HFFc6 (cell line): ENCODE measurements around the gene FAM120A. TPM values are rescaled to one million over a fixed set of nuclear protein-coding genes. Genes with fewer than 3 reads are reported as not detected.
A peak's percentile ranks its signal among the peaks of the same experiment; 100 is the strongest.

Experiments used
- DNase-seq: peaks from one replicate; pipeline ENCODE4 v3.0.0-alpha.2; 2018
- H3K27ac Mint-ChIP-seq: 2 replicates; pipeline ENCODE4 v1.8.0; 2020; ENCODE audit warnings: mild to moderate bottlenecking, mixed read lengths
- H3K27me3 Mint-ChIP-seq: 2 replicates; pipeline ENCODE4 v1.8.0; 2021; ENCODE audit warnings: mild to moderate bottlenecking, moderate library complexity, mixed read lengths; ENCODE audit not compliant: insufficient read depth
- H3K36me3 Mint-ChIP-seq: 2 replicates; pipeline ENCODE4 v1.8.0; 2021; ENCODE audit warnings: low read depth, mixed read lengths
- H3K4me1 Mint-ChIP-seq: 2 replicates; pipeline ENCODE4 v1.8.0; 2020; ENCODE audit warnings: low read depth, mixed read lengths
- H3K4me3 Mint-ChIP-seq: 2 replicates; pipeline ENCODE4 v1.8.0; 2020; ENCODE audit warnings: mild to moderate bottlenecking, moderate library complexity, mixed read lengths
- H3K9me3 Mint-ChIP-seq: 2 replicates; pipeline ENCODE4 v1.8.0; 2020; ENCODE audit warnings: mild to moderate bottlenecking, mixed read lengths
- CTCF ChIP-seq: fragments of 200-600 bp; sonication (generic); IDR thresholded peaks from 2 replicates; pipeline ENCODE4 v1.5.0; 2021; ENCODE audit warnings: antibody characterized with exemption, mild to moderate bottlenecking
- total RNA-seq, 6 experiments: library from RNA; stranded (reverse); fragmentation: NEBNext Ultra II Directional; extraction: Animal tissue kit (Norgen Biotek cat#: 25700); gene quantifications; 2 replicates in 1 of 6; 3 replicates in 5 of 6; pipeline ENCODE4 v1.2.3, GENCODE V29; 2021

Gene FAM120A
- total RNA-seq, 6 experiments from 2014 or later, result 139 to 161 (median 155) TPM

DNA sequence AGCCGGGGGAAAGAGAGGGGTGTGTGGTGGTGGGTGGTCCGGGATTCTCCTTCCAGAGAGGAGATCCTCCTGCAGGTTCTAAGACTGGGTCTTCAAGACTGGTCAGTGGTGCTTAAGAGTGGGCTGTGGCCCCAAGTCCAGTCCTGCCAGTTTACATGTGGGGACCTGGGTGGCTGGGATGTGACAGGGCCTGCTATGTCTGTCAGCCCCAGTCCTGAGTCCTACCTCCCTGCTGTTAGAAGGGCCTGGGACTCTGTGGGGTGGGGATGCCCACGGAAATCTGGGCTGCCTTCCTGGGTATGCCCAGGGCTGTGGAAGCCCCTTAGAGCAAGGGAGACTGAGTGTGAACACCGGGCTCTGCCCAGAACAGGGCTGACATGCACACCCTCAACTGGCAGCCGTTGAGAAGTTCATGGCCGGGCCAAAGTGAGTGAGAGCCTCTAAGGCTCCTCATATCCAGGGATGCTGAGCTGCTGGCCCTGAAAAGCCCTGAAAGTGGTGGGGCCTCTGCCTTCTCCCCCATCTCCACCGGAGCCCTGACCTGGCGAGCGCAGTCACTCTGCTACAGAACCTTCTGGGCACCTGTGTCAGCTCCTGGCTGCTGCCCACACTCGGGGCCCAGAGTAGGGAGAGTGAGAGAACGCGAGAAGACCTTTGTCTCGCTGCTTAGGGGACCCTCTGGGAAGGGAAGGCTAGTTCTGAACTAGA, 126.6 kb downstream of the FAM120A start:
- Mint-ChIP-seq H3K27ac (peak overlapping the region; percentile 76), H3K27me3 (peaks cover 2% of the 10 kb centered on the region; the same call in 1 of the 2 replicates), H3K4me3 (peak overlapping the region; percentile 92), H3K4me1 (peaks cover 45% of the 10 kb centered on the region), H3K36me3 (peaks cover 7% of the 10 kb centered on the region), H3K9me3 (peaks cover 7% of the 10 kb centered on the region)
- no peak for TF ChIP-seq CTCF
- DNase-seq, result no peak

DNA sequence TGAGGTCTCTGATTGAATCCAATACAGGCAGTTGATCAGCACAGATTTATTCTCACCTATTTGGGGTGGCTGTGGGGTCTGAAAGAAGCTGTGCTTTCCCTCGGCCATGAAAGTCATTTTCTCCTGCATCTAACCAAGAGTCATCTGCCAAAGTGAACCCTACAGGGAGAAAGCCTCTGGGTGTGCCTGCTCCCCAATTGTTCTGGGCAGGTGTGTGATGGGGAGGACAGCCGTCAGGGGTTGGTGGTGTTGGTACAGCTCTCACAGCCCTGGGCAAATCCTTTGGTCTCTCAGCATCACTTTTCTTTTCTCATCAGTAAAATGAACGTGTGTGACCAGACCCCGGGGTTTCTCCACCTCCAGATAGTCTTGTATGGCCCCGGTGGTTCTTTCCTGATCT, 127.4 kb downstream of the FAM120A start:
- Mint-ChIP-seq H3K27ac (no peak overlapping the region), H3K9me3 (peaks cover 10% of the 10 kb centered on the region), H3K4me3 (peak overlapping the region; percentile 28; the same call in 1 of the 2 replicates), H3K4me1 (peaks cover 45% of the 10 kb centered on the region), H3K36me3 (peaks cover 10% of the 10 kb centered on the region), H3K27me3 (peaks cover 2% of the 10 kb centered on the region; the same call in 1 of the 2 replicates)
- DNase-seq, result no peak
- no peak for TF ChIP-seq CTCF

GRCh38 chr9:93579711-93580516, 128.4 kb downstream of the FAM120A start:
- peaks cover 21% of the 10 kb centered on the region for H3K36me3 Mint-ChIP-seq
- peaks cover 43% of the 10 kb centered on the region for H3K4me1 Mint-ChIP-seq
- DNase-seq, result no peak
- H3K27me3 Mint-ChIP-seq, result peaks cover 2% of the 10 kb centered on the region; the same call in 1 of the 2 replicates
- peak overlapping the region; percentile 38; the same call in 1 of the 2 replicates for H3K27ac Mint-ChIP-seq
- peaks cover 21% of the 10 kb centered on the region for H3K9me3 Mint-ChIP-seq
- no peak overlapping the region for H3K4me3 Mint-ChIP-seq
- TF ChIP-seq CTCF, result no peak

DNA sequence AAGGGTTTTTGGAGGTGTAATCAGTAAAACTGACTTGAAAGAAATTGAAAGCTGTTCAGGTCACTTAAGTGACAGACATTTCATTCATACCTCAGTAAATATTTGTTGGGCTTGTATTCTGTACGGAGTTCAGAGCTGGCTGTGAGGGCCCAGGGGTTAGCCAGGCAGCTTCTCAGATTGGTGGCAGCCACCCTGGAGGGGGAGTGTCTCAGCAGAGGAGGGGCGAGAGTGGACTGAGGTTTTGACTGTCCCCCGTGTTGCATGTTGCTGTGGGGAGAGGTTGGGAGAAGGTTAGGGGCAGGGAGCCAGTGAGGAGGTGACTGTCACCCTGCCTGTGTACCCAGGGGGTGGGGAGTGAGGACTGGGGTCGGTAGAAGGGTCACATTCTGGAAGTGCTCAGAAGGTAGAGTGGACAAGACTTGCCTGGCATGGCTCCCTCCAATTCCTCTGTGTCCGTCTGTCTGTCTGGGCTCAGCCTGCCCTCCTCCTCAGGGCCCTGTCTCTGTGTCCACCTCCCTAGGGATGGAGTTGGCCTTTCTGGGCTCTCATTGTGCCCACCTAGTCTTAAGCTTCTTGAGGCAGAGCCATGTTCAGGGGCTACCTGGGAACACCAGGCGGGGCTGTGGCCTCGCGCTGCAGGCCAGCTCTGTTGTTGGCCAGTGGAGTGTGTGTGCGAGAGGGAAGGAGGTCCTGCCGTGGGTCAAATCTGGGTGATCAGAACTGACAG, 129.3 kb downstream of the FAM120A start:
- H3K4me1 Mint-ChIP-seq, result peaks cover 38% of the 10 kb centered on the region
- no peak overlapping the region for H3K4me3 Mint-ChIP-seq
- peaks cover 1% of the 10 kb centered on the region; the same call in 1 of the 2 replicates for H3K27me3 Mint-ChIP-seq
- peaks cover 28% of the 10 kb centered on the region for H3K9me3 Mint-ChIP-seq
- no peak for TF ChIP-seq CTCF
- no peak for DNase-seq
- peak overlapping the region; percentile 38; the same call in 1 of the 2 replicates for H3K27ac Mint-ChIP-seq
- H3K36me3 Mint-ChIP-seq, result peaks cover 28% of the 10 kb centered on the region

DNA sequence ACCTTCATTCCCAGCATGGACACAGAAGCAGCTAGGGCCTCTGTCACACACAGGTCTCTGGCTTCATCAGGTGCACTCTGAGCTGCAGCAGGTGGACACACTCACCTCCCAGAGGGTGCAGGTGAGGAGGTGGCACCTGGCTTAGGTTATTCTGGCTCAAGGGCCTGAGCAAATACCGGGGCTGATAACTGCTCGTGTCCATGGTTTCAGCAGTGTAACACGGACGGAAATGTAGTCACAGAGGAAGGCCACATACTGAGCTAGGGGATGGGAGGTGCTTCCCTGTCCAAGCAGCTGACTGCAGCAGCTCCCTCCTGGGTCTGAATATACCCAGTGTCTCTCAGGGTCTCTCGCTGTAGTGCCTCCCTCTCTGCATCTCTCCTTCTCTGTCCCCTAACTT, 130.6 kb downstream of the FAM120A start:
- DNase-seq, result no peak
- Mint-ChIP-seq H3K27me3 (no peaks in the 10 kb centered on the region), H3K4me1 (peaks cover 38% of the 10 kb centered on the region), H3K4me3 (no peak overlapping the region), H3K27ac (no peak overlapping the region), H3K9me3 (peaks cover 28% of the 10 kb centered on the region), H3K36me3 (peaks cover 28% of the 10 kb centered on the region)
- no peak for TF ChIP-seq CTCF
